ENCODE measurements around the gene SORBS1.

The SORBS1 gene

DNA sequence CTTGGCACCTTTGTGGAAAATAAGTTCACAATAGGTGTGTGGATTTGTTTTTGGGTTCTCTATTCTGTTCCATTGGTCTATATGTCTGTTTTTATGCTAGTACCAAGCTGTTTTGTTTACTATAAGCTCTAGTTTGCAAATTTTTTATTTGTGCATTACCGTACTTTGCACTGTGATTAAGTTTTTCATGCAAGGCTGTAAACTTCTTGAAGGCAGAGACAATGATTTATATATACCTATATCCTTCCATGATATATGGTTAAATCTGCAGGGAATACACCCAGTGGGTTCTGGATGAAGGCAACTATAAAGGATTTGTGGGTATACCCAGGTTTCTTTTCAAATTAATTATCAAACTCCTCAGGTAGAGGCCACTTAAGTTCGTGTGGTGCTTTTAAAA is 178.6 kb downstream of the SORBS1 start:
- TF ChIP-seq ZNF362 (tag by site-specific recombination; IDR thresholded peaks at IDR 0.05) (no peak), ZNF274 (IDR thresholded peaks at IDR 0.05; ENCODE audit: low read length) (no peak), ZNF274 (tag by site-specific recombination; IDR thresholded peaks at IDR 0.05; ENCODE audit: borderline replicate concordance) (no peak), ZNF530 (tag by site-specific recombination; IDR thresholded peaks at IDR 0.05; ENCODE audit: low read depth) (no peak), ZBTB8A (tag by site-specific recombination; IDR thresholded peaks at IDR 0.05) (no peak), ZBTB6 (tag by site-specific recombination; IDR thresholded peaks at IDR 0.05) (no peak), ZNF223 (tag by site-specific recombination; IDR thresholded peaks at IDR 0.05) (no peak), ZNF19 (tag by site-specific recombination; IDR thresholded peaks at IDR 0.05; ENCODE audit: low read depth) (no peak), ZBTB49 (tag by site-specific recombination; IDR thresholded peaks at IDR 0.05; ENCODE audit: low read depth) (no peak), ZNF514 (tag by site-specific recombination; IDR thresholded peaks at IDR 0.05) (no peak), BCL11B (tag by site-specific recombination; IDR thresholded peaks at IDR 0.05; ENCODE audit: low read depth) (no peak)
- peaks cover 0 to 3% of the 10 kb centered on the region in 2 experiments; a peak in 1 of 3 replicates for H3K36me3 ChIP-seq (ENCODE audit: control insufficient read depth in 2 of 2, insufficient read depth in 1 of 2, low read length in 2 of 2)
- H3K27ac ChIP-seq (ENCODE audit: extremely low read depth, low read depth, low read length) = no peak overlapping the region
- no peaks in the 10 kb centered on the region for H3K9me3 ChIP-seq (ENCODE audit: control insufficient read depth, insufficient read depth, low read depth, low read length)
- no peak overlapping the region for H3K4me3 ChIP-seq (ENCODE audit: low read depth, low read length)
- ChIA-PET POLR2A (no interaction called here), CTCF (interaction anchor here (0.5 to 8.7 kb wide), 4 partner anchors 8 to 240 kb away, joined by 3 to 106 read pairs (median 3); no protein-coding TSS in a partner anchor)
- H3K4me1 ChIP-seq (ENCODE audit: control insufficient read depth, insufficient read depth, low read length) = no peaks in the 10 kb centered on the region

DNA sequence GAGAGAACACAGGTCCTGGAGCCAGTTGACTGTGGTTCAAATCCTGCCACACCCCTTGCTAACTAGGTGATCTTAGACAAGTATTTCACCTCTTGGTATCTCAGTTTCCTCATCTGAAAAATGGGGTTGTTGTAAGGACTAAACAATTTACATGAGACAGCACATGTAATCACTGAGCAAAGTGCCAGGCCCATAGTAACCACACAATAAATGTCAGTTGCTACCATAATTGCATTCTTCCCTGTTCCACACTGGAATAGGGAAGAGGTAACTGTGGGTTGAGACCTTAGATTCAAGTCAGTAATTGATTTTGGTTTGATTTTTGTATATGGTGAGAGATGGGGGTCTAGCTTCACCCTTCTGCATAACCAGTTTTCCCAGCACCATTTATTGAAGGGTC is 179.0 kb downstream of the SORBS1 start:
- peaks cover 0 to 3% of the 10 kb centered on the region in 2 experiments; a peak in 1 of 3 replicates for H3K36me3 ChIP-seq (ENCODE audit: control insufficient read depth in 2 of 2, insufficient read depth in 1 of 2, low read length in 2 of 2)
- H3K27ac ChIP-seq (ENCODE audit: extremely low read depth, low read depth, low read length) = no peak overlapping the region
- POLR2A ChIA-PET = no interaction called here
- H3K9me3 ChIP-seq (ENCODE audit: control insufficient read depth, insufficient read depth, low read depth, low read length) = no peaks in the 10 kb centered on the region
- CTCF ChIA-PET = interaction anchor here (1.1 to 8.7 kb wide), 3 partner anchors 7 to 218 kb away, joined by 3 to 106 read pairs (median 3); no protein-coding TSS in a partner anchor
- H3K4me3 ChIP-seq (ENCODE audit: low read depth, low read length) = no peak overlapping the region
- no peak for TF ChIP-seq ZNF610 (tag by site-specific recombination; IDR thresholded peaks at IDR 0.05; ENCODE audit: borderline replicate concordance)
- TF ChIP-seq ZNF121 (tag by site-specific recombination; IDR thresholded peaks at IDR 0.05) = no peak
- TF ChIP-seq ZNF18 (tag by site-specific recombination; IDR thresholded peaks at IDR 0.05) = no peak
- TF ChIP-seq ZNF664 (tag by site-specific recombination; IDR thresholded peaks at IDR 0.05) = no peak
- TF ChIP-seq ZNF677 (tag by site-specific recombination; IDR thresholded peaks at IDR 0.05) = no peak
- TF ChIP-seq ZNF184 (tag by site-specific recombination; IDR thresholded peaks at IDR 0.05) = no peak
- no peaks in the 10 kb centered on the region for H3K4me1 ChIP-seq (ENCODE audit: control insufficient read depth, insufficient read depth, low read length)

Measured in HEK293 (cell line).